Duodenal mucosa (tissue), 2 donors: ENCODE data around the gene CPD.
A peak's percentile ranks its signal among the peaks of the same experiment; 100 is the strongest.

Experiments
- H3K27ac ChIP-seq: one replicate; pipeline ENCODE4 v1.7.0; 2013; ENCODE audit warnings: low read depth, low read length
- H3K27me3 ChIP-seq, 2 donors: one replicate each; pipeline ENCODE4 v1.7.0; 2013; ENCODE audit warnings: low read length in 2 of 2, control low read depth in 1 of 2; ENCODE audit not compliant: insufficient read depth in 2 of 2, control insufficient read depth in 1 of 2
- H3K36me3 ChIP-seq, 2 donors: one replicate each; pipeline ENCODE4 v1.7.0; 2013; ENCODE audit warnings: low read length in 2 of 2, control low read depth in 1 of 2; ENCODE audit not compliant: insufficient read depth in 2 of 2, control insufficient read depth in 1 of 2
- H3K4me1 ChIP-seq, 2 donors: one replicate each; pipeline ENCODE4 v1.7.0; 2013; ENCODE audit warnings: low read length in 2 of 2, control low read depth in 1 of 2; ENCODE audit not compliant: insufficient read depth in 2 of 2, control insufficient read depth in 1 of 2
- H3K4me3 ChIP-seq, 2 donors: one replicate each; pipeline ENCODE4 v1.7.0; 2013; ENCODE audit warnings: low read length in 2 of 2, low read depth in 1 of 2
- H3K9ac ChIP-seq, 2 donors: one replicate each; pipeline ENCODE4 v1.7.0; 2013; ENCODE audit warnings: low read length in 2 of 2, low read depth in 1 of 2
- H3K9me3 ChIP-seq, 2 donors: one replicate each; pipeline ENCODE4 v1.7.0; 2013; ENCODE audit warnings: low read length in 2 of 2, control low read depth in 1 of 2; ENCODE audit not compliant: control insufficient read depth in 1 of 2

CPD gene

GRCh38 chr17:30369995-30370394 is 8.7 kb upstream of the CPD start:
- Histone ChIP-seq H3K9ac (no peak overlapping the region), H3K27me3 (no peaks in the 10 kb centered on the region), H3K9me3 (no peaks in the 10 kb centered on the region), H3K36me3 (no peaks in the 10 kb centered on the region), H3K4me3 (no peak overlapping the region), H3K27ac (no peak overlapping the region), H3K4me1 (peaks cover 13 to 15% of the 10 kb centered on the region in 2 donors)

DNA sequence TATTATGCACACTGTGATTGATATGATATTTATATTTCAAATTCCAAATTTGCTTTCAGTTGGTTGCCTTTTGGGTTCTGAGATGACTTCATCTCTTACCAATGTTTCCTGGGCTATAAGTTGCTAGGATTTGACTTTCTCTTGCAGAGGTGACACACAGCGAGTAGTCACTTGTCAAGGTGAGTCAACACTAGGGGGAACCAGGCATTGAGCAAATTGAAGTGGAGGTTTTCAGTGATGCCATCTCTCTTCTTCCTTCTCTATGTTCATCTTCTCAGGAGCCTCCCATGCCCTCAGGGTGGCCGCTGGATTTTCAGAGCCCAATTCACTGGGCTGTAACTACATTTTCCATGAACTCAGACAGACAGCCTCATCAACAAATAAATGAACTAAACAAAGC is 6.0 kb upstream of the CPD start:
- peaks cover 13 to 35% of the 10 kb centered on the region in 2 donors for H3K4me1 ChIP-seq
- H3K4me3 ChIP-seq, result no peak overlapping the region
- H3K27me3 ChIP-seq, result no peaks in the 10 kb centered on the region
- H3K9me3 ChIP-seq, result no peaks in the 10 kb centered on the region
- no peak overlapping the region for H3K9ac ChIP-seq
- no peak overlapping the region for H3K27ac ChIP-seq
- no peaks in the 10 kb centered on the region for H3K36me3 ChIP-seq

GRCh38 chr17:30375661-30376060 is 3.1 kb upstream of the CPD start:
- Histone ChIP-seq H3K9me3 (no peaks in the 10 kb centered on the region), H3K27me3 (no peaks in the 10 kb centered on the region), H3K4me1 (peaks cover 5 to 36% of the 10 kb centered on the region in 2 donors), H3K9ac (no peak overlapping the region), H3K27ac (no peak overlapping the region), H3K36me3 (no peaks in the 10 kb centered on the region), H3K4me3 (no peak overlapping the region)

DNA sequence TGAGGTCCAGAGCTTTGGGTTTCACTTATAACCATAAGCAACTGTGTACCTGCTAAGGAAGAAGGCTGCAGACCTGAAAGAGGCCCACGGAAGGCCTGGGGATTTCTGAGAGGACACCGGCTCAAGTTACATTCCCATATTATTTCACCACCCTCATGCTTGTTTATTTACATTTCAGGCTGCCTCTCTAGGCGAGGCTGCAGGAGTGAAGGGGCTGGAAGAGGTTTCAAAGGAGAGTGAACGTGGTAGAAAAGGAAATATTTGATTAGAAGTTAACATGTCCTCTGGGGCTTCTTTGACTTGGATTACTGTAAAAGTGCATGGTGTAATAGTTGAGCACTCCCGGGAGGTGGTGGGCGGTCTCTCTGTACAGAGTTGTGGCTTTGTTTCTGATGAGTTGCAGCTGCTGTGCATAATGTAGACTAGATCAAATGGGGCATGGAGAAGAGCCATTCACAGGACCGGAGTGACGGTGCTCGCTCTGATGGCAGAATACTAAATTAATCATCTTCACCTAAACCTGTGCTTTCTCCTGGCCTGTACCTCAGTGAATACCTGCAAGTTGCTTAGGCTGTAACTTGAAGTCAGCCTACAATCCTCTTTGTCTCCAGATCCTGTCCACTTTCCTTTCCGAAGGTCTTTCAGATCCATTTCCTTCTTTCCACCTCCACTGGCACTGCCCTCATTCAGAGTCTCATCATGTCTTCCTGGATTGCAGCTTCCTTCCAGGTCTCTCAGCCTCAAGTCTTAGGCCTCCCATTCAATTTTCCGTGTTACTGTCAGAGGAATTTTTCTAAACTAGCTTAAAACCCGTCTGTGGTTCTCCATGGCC is 1.9 kb upstream of the CPD start:
- Histone ChIP-seq H3K9me3 (no peaks in the 10 kb centered on the region), H3K27ac (no peak overlapping the region), H3K4me3 (no peak overlapping the region), H3K4me1 (peaks cover 5 to 43% of the 10 kb centered on the region in 2 donors), H3K9ac (no peak overlapping the region), H3K27me3 (no peaks in the 10 kb centered on the region), H3K36me3 (no peaks in the 10 kb centered on the region)

GRCh38 chr17:30377574-30378240 is 1.0 kb upstream of the CPD start:
- no peaks in the 10 kb centered on the region for H3K36me3 ChIP-seq
- H3K9me3 ChIP-seq, result no peaks in the 10 kb centered on the region
- peak overlapping the region; percentile 81 to 86 for H3K4me3 ChIP-seq
- no peak overlapping the region for H3K27ac ChIP-seq
- no peaks in the 10 kb centered on the region for H3K27me3 ChIP-seq
- H3K4me1 ChIP-seq, result peaks cover 5 to 46% of the 10 kb centered on the region in 2 donors
- H3K9ac ChIP-seq, result peak overlapping the region in 1 of 2 donors; percentile 53

DNA sequence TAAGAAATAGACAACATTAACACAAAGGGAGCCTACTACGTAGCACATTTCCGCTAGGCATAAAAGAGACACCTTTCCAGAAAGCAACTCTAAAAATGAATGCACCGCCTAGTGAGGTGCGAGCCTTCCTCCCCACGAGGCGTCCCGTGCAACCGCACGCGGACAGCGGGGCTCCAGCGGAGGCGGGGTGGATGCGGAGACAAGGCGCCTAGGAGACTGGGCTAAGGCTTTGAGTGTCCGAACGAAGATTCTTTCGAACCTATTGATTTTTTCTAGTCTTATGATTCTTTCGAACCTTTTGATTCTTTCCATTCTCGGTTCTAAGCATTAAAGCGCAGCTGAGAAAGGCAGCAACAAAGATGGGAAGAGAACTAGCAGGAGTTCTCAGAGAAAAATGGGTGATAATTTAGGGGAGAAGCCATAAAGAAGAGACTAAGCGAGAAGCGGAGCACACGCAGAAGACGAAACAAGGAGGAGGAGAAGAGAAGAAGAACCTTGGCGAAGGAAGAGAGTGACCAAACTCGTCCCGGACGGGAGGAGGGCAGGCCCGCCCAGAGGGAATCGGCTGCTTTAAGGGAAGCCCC is 394 bp upstream of the CPD start:
- Histone ChIP-seq H3K4me1 (peaks cover 5 to 46% of the 10 kb centered on the region in 2 donors), H3K9ac (peak overlapping the region; percentile 53 to 62), H3K4me3 (peak overlapping the region; percentile 81 to 86), H3K9me3 (no peaks in the 10 kb centered on the region), H3K36me3 (no peaks in the 10 kb centered on the region), H3K27ac (peak overlapping the region; percentile 53), H3K27me3 (no peaks in the 10 kb centered on the region)

DNA sequence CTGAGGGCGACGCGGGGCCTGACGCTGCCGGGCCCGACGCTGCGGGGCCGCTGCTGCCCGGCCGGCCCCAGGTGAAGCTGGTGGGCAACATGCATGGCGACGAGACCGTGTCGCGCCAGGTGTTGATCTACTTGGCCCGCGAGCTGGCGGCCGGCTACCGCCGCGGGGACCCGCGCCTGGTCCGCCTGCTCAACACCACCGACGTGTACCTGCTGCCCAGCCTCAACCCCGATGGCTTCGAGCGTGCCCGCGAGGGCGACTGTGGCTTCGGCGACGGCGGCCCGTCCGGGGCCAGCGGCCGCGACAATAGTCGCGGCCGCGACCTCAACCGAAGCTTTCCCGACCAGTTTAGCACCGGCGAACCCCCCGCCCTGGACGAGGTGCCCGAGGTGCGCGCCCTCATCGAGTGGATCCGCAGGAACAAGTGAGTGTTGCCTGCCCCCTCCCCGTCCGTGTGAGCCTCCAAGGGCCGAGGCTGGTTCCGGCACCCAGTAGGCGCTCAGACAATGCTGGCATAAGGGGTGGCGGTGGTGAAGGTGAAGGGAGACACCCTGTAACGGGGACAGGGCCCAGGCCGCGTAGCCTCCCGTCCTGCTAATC is 676 bp downstream of the CPD start:
- Histone ChIP-seq H3K36me3 (no peaks in the 10 kb centered on the region), H3K27ac (peak overlapping the region; percentile 66), H3K4me3 (peak overlapping the region; percentile 81 to 86), H3K27me3 (no peaks in the 10 kb centered on the region), H3K4me1 (peaks cover 5 to 46% of the 10 kb centered on the region in 2 donors), H3K9ac (peak overlapping the region; percentile 70), H3K9me3 (no peaks in the 10 kb centered on the region)

DNA sequence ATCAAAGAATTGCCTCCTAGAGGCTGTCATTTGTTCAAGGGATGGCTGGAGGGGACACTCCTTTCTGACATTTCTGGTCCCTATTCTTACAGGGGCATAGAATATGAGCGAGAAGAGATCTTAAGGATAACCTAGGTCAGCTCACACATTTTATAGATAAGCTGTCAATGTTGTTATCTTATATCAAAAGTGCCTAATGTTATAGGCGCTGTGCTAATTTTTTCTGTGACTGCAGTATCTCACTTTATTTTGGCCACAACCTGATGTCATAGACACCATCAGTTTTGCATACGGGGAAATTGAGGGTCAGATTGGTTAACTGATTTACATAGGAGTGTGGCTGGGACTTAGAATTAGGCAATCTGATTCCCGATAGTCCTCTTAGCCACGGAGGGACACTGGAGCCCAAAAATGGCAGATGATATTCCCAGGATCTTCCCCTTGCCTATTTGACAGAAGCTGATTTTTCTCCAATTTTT is 1.2 kb downstream of the CPD start:
- Histone ChIP-seq H3K36me3 (no peaks in the 10 kb centered on the region), H3K9ac (peak overlapping the region; percentile 69 to 70), H3K4me1 (peaks cover 5 to 46% of the 10 kb centered on the region in 2 donors), H3K9me3 (no peaks in the 10 kb centered on the region), H3K27me3 (no peaks in the 10 kb centered on the region), H3K27ac (no peak overlapping the region), H3K4me3 (peak overlapping the region; percentile 81 to 86)

GRCh38 chr17:30380643-30381339 is 2.1 kb downstream of the CPD start:
- Histone ChIP-seq H3K9ac (peak overlapping the region; percentile 69 to 70), H3K4me1 (peaks cover 5 to 43% of the 10 kb centered on the region in 2 donors), H3K9me3 (no peaks in the 10 kb centered on the region), H3K36me3 (peaks cover 0 to 6% of the 10 kb centered on the region in 2 donors), H3K27me3 (no peaks in the 10 kb centered on the region), H3K27ac (no peak overlapping the region), H3K4me3 (peak overlapping the region; percentile 81 to 86)
